ENCODE results near the gene FOXP2.

- TF ChIP-seq ETV6 (CRISPR knock-in tag; IDR thresholded peaks at IDR 0.05) (no peak), ZNF416 (CRISPR knock-in tag; IDR thresholded peaks at IDR 0.05) (no peak), NR2C2 (CRISPR knock-in tag; IDR thresholded peaks at IDR 0.05) (no peak), CTCF (IDR thresholded peaks at IDR 0.05) (no peak), TEAD4 (CRISPR knock-in tag; IDR thresholded peaks at IDR 0.05) (no peak), PRDM15 (CRISPR knock-in tag; IDR thresholded peaks at IDR 0.05) (no peak), E2F5 (CRISPR knock-in tag; IDR thresholded peaks at IDR 0.05) (no peak), MAX (CRISPR knock-in tag; IDR thresholded peaks at IDR 0.05) (no peak), JUN (CRISPR knock-in tag; IDR thresholded peaks at IDR 0.05) (no peak), ATF3 (CRISPR knock-in tag; conservative IDR thresholded peaks at IDR 0.05) (no peak), ZNF671 (CRISPR knock-in tag; IDR thresholded peaks at IDR 0.05) (no peak), HMGXB4 (CRISPR knock-in tag; IDR thresholded peaks at IDR 0.05) (no peak), NFE2L1 (CRISPR knock-in tag; IDR thresholded peaks at IDR 0.05) (no peak)
These were observed 21.9 kb upstream of the FOXP2 start for GRCh38 chr7:114392686-114393085.

Measured in WTC11 (cell line).